Amniotic stem cell (primary cell): ENCODE data around the gene GGN.
A peak's percentile ranks its signal among the peaks of the same experiment; 100 is the strongest.
"Not testable (repeated sequence)": the region's sequence is repeated elsewhere in the genome, so short reads cannot be mapped to it uniquely, and the experiment has no call there.

Source experiments
- DNase-seq: peaks from one replicate; lab custom pipeline; 2025; lab: John Stamatoyannopoulos, UW

GGN gene

GRCh38 chr19:38361633-38362075, 26.2 kb downstream of the GGN start:
- peak; percentile 63 for DNase-seq

GRCh38 chr19:38360839-38361631, 26.8 kb downstream of the GGN start:
- DNase-seq, result no peak

- no peak for DNase-seq
Observed at GRCh38 chr19:38360351-38360750, 27.5 kb downstream of the GGN start.

- no peak for DNase-seq
Observed at GRCh38 chr19:38359242-38360021, 28.4 kb downstream of the GGN start.

- DNase-seq, result no peak
Observed at GRCh38 chr19:38358071-38358470, 29.8 kb downstream of the GGN start.

GRCh38 chr19:38355728-38356725, 31.8 kb downstream of the GGN start:
- no peak for DNase-seq

GRCh38 chr19:38352611-38353010, 35.2 kb downstream of the GGN start:
- DNase-seq, result no peak

- DNase-seq, result no peak
Observed at GRCh38 chr19:38351865-38352395, 35.9 kb downstream of the GGN start.

GRCh38 chr19:38350883-38351282, 37.0 kb downstream of the GGN start:
- no peak for DNase-seq

- no peak for DNase-seq
Observed at GRCh38 chr19:38346837-38347236, 41.0 kb downstream of the GGN start.

GRCh38 chr19:38340927-38341326, 46.9 kb downstream of the GGN start:
- no peak for DNase-seq

GRCh38 chr19:38339011-38339410, 48.8 kb downstream of the GGN start:
- not testable (repeated sequence) for DNase-seq

- DNase-seq, result no peak
Observed at GRCh38 chr19:38337360-38337653, 50.5 kb downstream of the GGN start.

- DNase-seq, result peak; percentile 78
Observed at GRCh38 chr19:38336638-38337359, 51.0 kb downstream of the GGN start.

- DNase-seq, result peak; percentile 83
Observed at GRCh38 chr19:38335949-38336637, 51.7 kb downstream of the GGN start.
